ENCODE results near the gene CEACAM20. TPM values are rescaled to one million over a fixed set of nuclear protein-coding genes. Genes with fewer than 3 reads are reported as not detected.

CEACAM20 gene
- total RNA-seq, 1 experiment from 2014 or later = not detected

DNA sequence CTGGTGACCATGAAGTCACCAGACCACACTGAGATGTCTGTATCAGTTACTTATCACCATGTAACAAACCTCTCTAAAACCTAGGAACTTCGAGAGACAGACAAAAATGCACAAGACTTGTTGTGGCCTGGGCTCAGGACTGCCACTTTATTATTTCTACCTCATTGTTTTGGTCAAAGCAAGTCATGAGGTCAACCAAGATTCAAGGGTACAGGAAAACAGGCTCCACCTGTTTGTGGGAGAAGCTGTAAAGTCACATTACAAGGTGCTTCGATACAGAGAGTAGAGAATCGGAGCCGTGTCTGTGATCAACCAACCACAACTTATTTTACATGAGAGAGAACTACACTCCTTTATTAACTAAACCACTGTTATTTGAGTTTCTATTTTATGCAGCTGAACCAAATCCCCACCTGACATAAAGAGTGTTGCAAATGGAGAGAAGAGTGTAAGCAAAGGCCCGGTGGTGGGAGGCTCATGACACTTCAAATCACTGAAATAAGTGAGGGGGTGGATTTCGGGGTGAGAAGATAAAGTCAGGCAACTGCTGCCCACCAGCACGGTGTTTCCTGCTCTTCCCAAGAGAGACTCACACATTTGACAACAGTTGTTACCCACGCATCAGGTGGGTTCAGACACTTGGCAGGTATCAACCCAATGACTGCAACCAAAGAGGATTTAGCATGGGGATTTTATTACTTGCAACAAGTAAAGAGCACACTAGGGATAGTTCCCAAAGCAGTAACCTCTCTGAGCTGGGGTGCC, 44.9 kb upstream of the CEACAM20 start:
- no peak for TF ChIP-seq CTCF (IDR thresholded peaks at IDR 0.05; ENCODE audit: unreplicated experiment)
- Mint-ChIP-seq H3K27me3 (ENCODE audit: insufficient read depth, unreplicated experiment) (peaks cover 3% of the 10 kb centered on the region), H3K9me3 (ENCODE audit: unreplicated experiment) (no peaks in the 10 kb centered on the region), H3K36me3 (ENCODE audit: insufficient read depth, unreplicated experiment) (no peaks in the 10 kb centered on the region), H3K4me1 (ENCODE audit: insufficient read depth, unreplicated experiment) (no peaks in the 10 kb centered on the region), H3K4me3 (ENCODE audit: unreplicated experiment) (no peak overlapping the region), H3K27ac (ENCODE audit: low read depth, unreplicated experiment) (no peak overlapping the region)
- intact Hi-C loops (cut with micrococcal nuclease) = no loop called here
- CTCF ChIA-PET = interaction anchor here (0.7 to 2.3 kb wide), 5 partner anchors 14 to 622 kb away, joined by 3 to 21 read pairs (median 3); no protein-coding TSS in a partner anchor
- POLR2A ChIA-PET = interaction anchor here (0.6 kb wide), 2 partner anchors 111 to 174 kb away, joined by 3 to 4 read pairs; no protein-coding TSS in a partner anchor
- no TSS peak for BruUV-seq (replicated peaks)
- DNase-seq (ENCODE audit: unreplicated experiment) = no peak

DNA sequence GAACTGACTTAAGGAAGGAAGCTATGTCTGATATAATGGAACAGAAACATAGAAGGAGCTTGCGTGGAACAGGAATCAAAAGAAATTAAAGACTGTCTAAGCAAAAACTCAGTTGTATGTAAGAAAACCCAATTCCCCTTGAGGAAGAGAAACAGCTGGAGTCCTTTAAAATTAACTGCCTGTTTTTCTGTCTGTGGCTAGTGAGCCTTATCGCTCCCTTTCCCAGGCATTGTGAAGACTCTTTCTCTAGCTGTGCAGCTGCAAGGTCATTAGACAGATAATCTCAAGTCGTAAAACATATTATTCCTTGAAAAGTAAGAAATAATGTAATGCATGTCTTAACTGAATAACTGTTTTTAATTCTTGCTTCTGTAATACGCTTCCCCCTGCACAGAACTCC, 44.2 kb upstream of the CEACAM20 start:
- ChIA-PET POLR2A (interaction anchor here (0.6 kb wide), 1 partner anchor 112 kb away, joined by 3 read pairs; no protein-coding TSS in a partner anchor), CTCF (interaction anchor here (0.6 to 2.3 kb wide), 7 partner anchors 15 to 623 kb away, joined by 3 to 21 read pairs (median 3); no protein-coding TSS in a partner anchor)
- no peak for DNase-seq (ENCODE audit: unreplicated experiment)
- TF ChIP-seq CTCF (IDR thresholded peaks at IDR 0.05; ENCODE audit: unreplicated experiment) = no peak
- peaks cover 7% of the 10 kb centered on the region for H3K27me3 Mint-ChIP-seq (ENCODE audit: insufficient read depth, unreplicated experiment)
- no peak overlapping the region for H3K4me3 Mint-ChIP-seq (ENCODE audit: unreplicated experiment)
- H3K4me1 Mint-ChIP-seq (ENCODE audit: insufficient read depth, unreplicated experiment) = no peaks in the 10 kb centered on the region
- BruUV-seq (replicated peaks) = no TSS peak
- no peak overlapping the region for H3K27ac Mint-ChIP-seq (ENCODE audit: low read depth, unreplicated experiment)
- H3K36me3 Mint-ChIP-seq (ENCODE audit: insufficient read depth, unreplicated experiment) = no peaks in the 10 kb centered on the region
- no peaks in the 10 kb centered on the region for H3K9me3 Mint-ChIP-seq (ENCODE audit: unreplicated experiment)
- intact Hi-C loops (cut with micrococcal nuclease) = no loop called here

DNA sequence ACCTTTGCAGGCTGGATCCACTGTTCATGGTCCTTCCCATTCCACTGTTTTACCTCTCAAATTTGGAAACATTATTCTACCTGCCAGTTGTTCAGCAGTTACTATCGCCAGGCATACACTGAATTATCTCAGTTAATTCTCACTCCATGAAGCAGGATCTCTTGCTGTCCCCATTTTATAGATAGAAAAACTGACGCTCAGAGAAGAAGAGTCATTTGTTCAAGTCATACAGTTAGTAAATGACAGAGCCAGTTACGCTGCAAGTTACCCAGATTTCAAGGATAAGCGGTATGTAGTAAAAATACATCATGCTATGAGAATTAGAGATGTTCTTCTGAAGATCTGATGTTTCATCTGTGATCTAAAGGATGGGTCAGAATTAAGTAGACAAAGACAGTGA, 43.7 kb upstream of the CEACAM20 start:
- H3K27me3 Mint-ChIP-seq (ENCODE audit: insufficient read depth, unreplicated experiment) = peaks cover 10% of the 10 kb centered on the region
- no TSS peak for BruUV-seq (replicated peaks)
- CTCF ChIA-PET = interaction anchor here (0.6 to 2.3 kb wide), 4 partner anchors 73 to 300 kb away, joined by 3 to 21 read pairs (median 3); no protein-coding TSS in a partner anchor
- intact Hi-C loops (cut with micrococcal nuclease) = no loop called here
- H3K27ac Mint-ChIP-seq (ENCODE audit: low read depth, unreplicated experiment) = no peak overlapping the region
- no peak for TF ChIP-seq CTCF (IDR thresholded peaks at IDR 0.05; ENCODE audit: unreplicated experiment)
- POLR2A ChIA-PET = no interaction called here
- H3K9me3 Mint-ChIP-seq (ENCODE audit: unreplicated experiment) = no peaks in the 10 kb centered on the region
- no peaks in the 10 kb centered on the region for H3K36me3 Mint-ChIP-seq (ENCODE audit: insufficient read depth, unreplicated experiment)
- no peak for DNase-seq (ENCODE audit: unreplicated experiment)
- H3K4me1 Mint-ChIP-seq (ENCODE audit: insufficient read depth, unreplicated experiment) = no peaks in the 10 kb centered on the region
- no peak overlapping the region for H3K4me3 Mint-ChIP-seq (ENCODE audit: unreplicated experiment)

DNA sequence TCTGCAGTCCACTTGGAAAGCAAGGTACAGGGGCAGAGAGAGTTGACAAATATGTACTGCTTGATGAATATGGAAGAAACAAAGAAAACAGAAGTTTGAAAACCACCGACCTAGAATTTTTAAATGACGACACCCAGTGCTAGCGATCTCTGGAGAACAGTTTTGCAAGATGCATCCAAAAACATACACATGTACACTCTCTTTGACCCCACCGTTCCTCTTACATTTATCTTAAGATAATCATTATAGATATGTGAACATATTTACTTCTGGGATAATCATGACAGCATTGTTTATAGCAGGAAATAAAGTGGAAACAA, 43.1 kb upstream of the CEACAM20 start:
- intact Hi-C loops (cut with micrococcal nuclease) = no loop called here
- ChIA-PET POLR2A (no interaction called here), CTCF (interaction anchor here (1.4 to 3.0 kb wide), 5 partner anchors 17 to 84 kb away, joined by 3 to 44 read pairs (median 12); no protein-coding TSS in a partner anchor)
- no peak for DNase-seq (ENCODE audit: unreplicated experiment)
- no TSS peak for BruUV-seq (replicated peaks)
- Mint-ChIP-seq H3K36me3 (ENCODE audit: insufficient read depth, unreplicated experiment) (no peaks in the 10 kb centered on the region), H3K4me1 (ENCODE audit: insufficient read depth, unreplicated experiment) (no peaks in the 10 kb centered on the region), H3K27ac (ENCODE audit: low read depth, unreplicated experiment) (no peak overlapping the region), H3K4me3 (ENCODE audit: unreplicated experiment) (no peak overlapping the region), H3K9me3 (ENCODE audit: unreplicated experiment) (no peaks in the 10 kb centered on the region), H3K27me3 (ENCODE audit: insufficient read depth, unreplicated experiment) (peaks cover 16% of the 10 kb centered on the region)
- TF ChIP-seq CTCF (IDR thresholded peaks at IDR 0.05; ENCODE audit: unreplicated experiment) = no peak

All from MCF 10A (cell line).